HepG2 (cell line): ENCODE data around the gene SYNJ2. TPM values are rescaled to one million over a fixed set of nuclear protein-coding genes. Genes with fewer than 3 reads are reported as not detected.

ENCODE experiments used
- ATAC-seq: fragments of 200-7000 bp; cut with Tn5 transposase; 3 replicates; pipeline ENCODE4 v1.9.1; 2020; ENCODE audit warnings: mild to moderate bottlenecking, moderate library complexity
- Bru-seq: library from RNA; stranded (reverse); fragments of 400-500 nt; gene quantifications from one replicate; lab custom pipeline; 2021; lab: Mats Ljungman, UMichigan
- BruChase-seq, 2 experiments: library from RNA; stranded (reverse); fragments of 400-500 nt; gene quantifications; one replicate each; lab custom pipeline; 2021; lab: Mats Ljungman, UMichigan
- BruUV-seq: library from RNA; stranded (reverse); fragments of 400-500 nt; replicated peaks from 2 replicates; lab custom pipeline; 2021; lab: Mats Ljungman, UMichigan
- CTCF ChIA-PET: fragments of 300-600 bp; formaldehyde crosslinking; extraction: SDS; loops from one replicate; lab custom pipeline; 2021; ENCODE audit warnings: low total read pairs, inconsistent platforms, low intra/inter-chr PET ratio; lab: Yijun Ruan, JAX
- POLR2A ChIA-PET: fragments of 350-600 bp; sonication (Branson Sonifier 250); formaldehyde crosslinking; loops from one replicate; lab custom pipeline; 2020; ENCODE audit warnings: antibody characterized with exemption, inconsistent platforms; lab: Yijun Ruan, JAX
- DNase-seq: peaks from one replicate; pipeline ENCODE4 v3.0.0-alpha.2; 2015; ENCODE audit warnings: low spot score
- FAIRE-seq: peaks from 3 replicates; lab custom pipeline; 2011; peaks lifted over from hg19 to GRCh38; lab: Jason Lieb, UNC
- H2AFZ ChIP-seq: one replicate; pipeline ENCODE4 v1.6.1; 2011; ENCODE audit warnings: low read length, inconsistent platforms
- H3K27ac ChIP-seq: fragments of 300-600 bp; 3 replicates; pipeline ENCODE4 v1.8.0; 2011; ENCODE audit warnings: mixed run types, mild to moderate bottlenecking, mixed read lengths, low read length, inconsistent platforms; ENCODE audit not compliant: insufficient read depth; ENCODE audit errors: extremely low read length
- H3K27me3 ChIP-seq, 2 experiments: fragments of 200-600 bp in 1 of 2; 2 replicates in 1 of 2; 3 replicates in 1 of 2; pipeline versions ENCODE4 v1.6.0 to v1.8.0; 2011; ENCODE audit warnings: low read length in 2 of 2, mild to moderate bottlenecking in 2 of 2, moderate library complexity in 2 of 2, inconsistent platforms in 1 of 2; ENCODE audit not compliant: insufficient read depth in 2 of 2, control insufficient read depth in 1 of 2
- H3K36me3 ChIP-seq, 2 experiments: fragments of 200-600 bp in 1 of 2; replicated peaks in 1 of 2; 2 replicates in 1 of 2; 3 replicates in 1 of 2; pipeline versions ENCODE4 v1.5.1 to v1.8.0; 2011; ENCODE audit warnings: low read length in 2 of 2, inconsistent platforms in 1 of 2; ENCODE audit not compliant: insufficient read depth in 2 of 2, control insufficient read depth in 1 of 2
- H3K4me1 ChIP-seq: 2 replicates; pipeline ENCODE4 v1.5.1; 2012; ENCODE audit warnings: low read length, inconsistent platforms; ENCODE audit not compliant: insufficient read depth
- H3K4me2 ChIP-seq: 2 replicates; pipeline ENCODE4 v1.6.0; 2011; ENCODE audit warnings: low read depth, low read length, inconsistent platforms
- H3K4me3 ChIP-seq, 3 experiments: fragments of 200-600 bp in 1 of 3; sonication (generic), shearing (Covaris generic) in 1 of 3; replicated peaks in 1 of 3; 2 replicates each; pipeline ENCODE4 v1.5.1; 2011 to 2016; ENCODE audit warnings: low read length in 3 of 3, inconsistent platforms in 2 of 3, low read depth in 2 of 3, mild to moderate bottlenecking in 2 of 3, control low read depth in 1 of 3, mixed read lengths in 1 of 3; ENCODE audit not compliant: insufficient read depth in 1 of 3
- H3K79me2 ChIP-seq: one replicate; pipeline ENCODE4 v1.6.1; 2011; ENCODE audit warnings: low read length, inconsistent platforms; ENCODE audit not compliant: insufficient read depth
- H3K9ac ChIP-seq: 2 replicates; pipeline ENCODE4 v1.6.0; 2011; ENCODE audit warnings: mild to moderate bottlenecking, low read depth, low read length, inconsistent platforms; ENCODE audit not compliant: insufficient read depth
- H3K9me3 ChIP-seq: 2 replicates; pipeline ENCODE4 v1.5.1; 2012; ENCODE audit warnings: mild to moderate bottlenecking, low read length
- H4K20me1 ChIP-seq: 2 replicates; pipeline ENCODE4 v1.6.0; 2011; ENCODE audit warnings: inconsistent platforms, mild to moderate bottlenecking, low read length, moderate library complexity; ENCODE audit not compliant: insufficient read depth
- FOXA1 ChIP-seq, 2 experiments: fragments of 450-650 bp in 1 of 2; sonication (generic) in 1 of 2; formaldehyde crosslinking in 1 of 2; IDR thresholded peaks; 2 replicates each; pipeline versions ENCODE4 v1.4.0 to v1.6.1; 2016 to 2020; ENCODE audit warnings: missing genetic modification reagents in 1 of 2
- MLX ChIP-seq: IDR thresholded peaks from 2 replicates; pipeline ENCODE4 v1.6.1; 2016
- ZBTB1 ChIP-seq: sonication (generic); formaldehyde crosslinking; IDR thresholded peaks from 2 replicates; pipeline ENCODE4 v1.4.0; 2020; ENCODE audit warnings: missing genetic modification reagents, borderline replicate concordance
- ZBTB4 ChIP-seq: sonication (generic); formaldehyde crosslinking; IDR thresholded peaks from 2 replicates; pipeline ENCODE4 v1.4.0; 2020; ENCODE audit warnings: missing genetic modification reagents, mild to moderate bottlenecking, borderline replicate concordance
- ZNF296 ChIP-seq: sonication (generic); formaldehyde crosslinking; conservative IDR thresholded peaks from 2 replicates; pipeline ENCODE4 v1.5.0; 2020; ENCODE audit warnings: mild to moderate bottlenecking, missing genetic modification reagents
- ZNF569 ChIP-seq: sonication (generic); formaldehyde crosslinking; IDR thresholded peaks from 2 replicates; pipeline ENCODE4 v1.5.0; 2020; ENCODE audit warnings: mild to moderate bottlenecking, missing genetic modification reagents, moderate library complexity, borderline replicate concordance
- WGBS: methylation state at CpG from one replicate; pipeline ENCODE4 v1.1.6; 2017; ENCODE audit warnings: low lambda C conversion rate; 5-methylcytosine and 5-hydroxymethylcytosine counted together
- in situ Hi-C: cut with HindIII; loops from 2 replicates; pipeline ENCODE4 v1.10.0; 2017; ENCODE audit warnings: low pct_unique_long_range_greater_than_20kb; ENCODE audit not compliant: extremely low pct_ligation_motif_present
- intact Hi-C: fragments of 100-400 bp; cut with micrococcal nuclease; formaldehyde crosslinking; loops from one replicate; pipeline ENCODE4 v1.10.0; 2022; ENCODE audit not compliant: unreplicated experiment
- long read RNA-seq, 2 experiments: library from RNA in 1 of 2; library from polyadenylated mRNA in 1 of 2; stranded (forward) in 1 of 2; unstranded in 1 of 2; transcript quantifications; one replicate each; pipeline ENCODE4 v2.0.0, GENCODE V29; 2019 to 2022
- polyA minus RNA-seq, 3 experiments: library from RNA; depleted of rRNA, polyadenylated mRNA; stranded (reverse); fragments of >200 nt; gene quantifications; 2 replicates each; pipeline ENCODE4 v1.2.3, GENCODE V29; 2011; ENCODE audit warnings: low replicate concordance in 1 of 3
- polyA plus RNA-seq, 8 experiments: library from polyadenylated mRNA; depleted of rRNA in 3 of 8; stranded (reverse) in 7 of 8; unstranded in 1 of 8; fragments of >200 nt; fragmentation: Illumina TruSeq in 4 of 8; extraction: Trizol in 4 of 8; gene quantifications; 2 replicates each; pipeline versions ENCODE4 v1.2.1 to v1.2.3, GENCODE V29; 2011 to 2016; ENCODE audit warnings: low read depth in 4 of 8, missing spikeins in 1 of 8, mixed read lengths in 1 of 8; ENCODE audit not compliant: insufficient read depth in 1 of 8
- total RNA-seq, 5 experiments: library from RNA; depleted of rRNA; stranded (reverse); fragments of >200 nt; fragmentation: Illumina TruSeq; extraction: Trizol; gene quantifications; 2 replicates each; pipeline ENCODE4 v1.2.3, GENCODE V29; 2016; ENCODE audit warnings: low read depth in 1 of 5

The SYNJ2 gene, protein sequence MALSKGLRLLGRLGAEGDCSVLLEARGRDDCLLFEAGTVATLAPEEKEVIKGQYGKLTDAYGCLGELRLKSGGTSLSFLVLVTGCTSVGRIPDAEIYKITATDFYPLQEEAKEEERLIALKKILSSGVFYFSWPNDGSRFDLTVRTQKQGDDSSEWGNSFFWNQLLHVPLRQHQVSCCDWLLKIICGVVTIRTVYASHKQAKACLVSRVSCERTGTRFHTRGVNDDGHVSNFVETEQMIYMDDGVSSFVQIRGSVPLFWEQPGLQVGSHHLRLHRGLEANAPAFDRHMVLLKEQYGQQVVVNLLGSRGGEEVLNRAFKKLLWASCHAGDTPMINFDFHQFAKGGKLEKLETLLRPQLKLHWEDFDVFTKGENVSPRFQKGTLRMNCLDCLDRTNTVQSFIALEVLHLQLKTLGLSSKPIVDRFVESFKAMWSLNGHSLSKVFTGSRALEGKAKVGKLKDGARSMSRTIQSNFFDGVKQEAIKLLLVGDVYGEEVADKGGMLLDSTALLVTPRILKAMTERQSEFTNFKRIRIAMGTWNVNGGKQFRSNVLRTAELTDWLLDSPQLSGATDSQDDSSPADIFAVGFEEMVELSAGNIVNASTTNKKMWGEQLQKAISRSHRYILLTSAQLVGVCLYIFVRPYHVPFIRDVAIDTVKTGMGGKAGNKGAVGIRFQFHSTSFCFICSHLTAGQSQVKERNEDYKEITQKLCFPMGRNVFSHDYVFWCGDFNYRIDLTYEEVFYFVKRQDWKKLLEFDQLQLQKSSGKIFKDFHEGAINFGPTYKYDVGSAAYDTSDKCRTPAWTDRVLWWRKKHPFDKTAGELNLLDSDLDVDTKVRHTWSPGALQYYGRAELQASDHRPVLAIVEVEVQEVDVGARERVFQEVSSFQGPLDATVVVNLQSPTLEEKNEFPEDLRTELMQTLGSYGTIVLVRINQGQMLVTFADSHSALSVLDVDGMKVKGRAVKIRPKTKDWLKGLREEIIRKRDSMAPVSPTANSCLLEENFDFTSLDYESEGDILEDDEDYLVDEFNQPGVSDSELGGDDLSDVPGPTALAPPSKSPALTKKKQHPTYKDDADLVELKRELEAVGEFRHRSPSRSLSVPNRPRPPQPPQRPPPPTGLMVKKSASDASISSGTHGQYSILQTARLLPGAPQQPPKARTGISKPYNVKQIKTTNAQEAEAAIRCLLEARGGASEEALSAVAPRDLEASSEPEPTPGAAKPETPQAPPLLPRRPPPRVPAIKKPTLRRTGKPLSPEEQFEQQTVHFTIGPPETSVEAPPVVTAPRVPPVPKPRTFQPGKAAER (N-terminal part only)
- 39.0 and 39.1 TPM in 2 replicates for total RNA-seq (2016; rRNA removed; fragmentation: Illumina TruSeq; extraction: Trizol)
- 50.4 and 51.2 TPM in 2 replicates for total RNA-seq (2016; cell fraction: cytosol; rRNA removed; fragmentation: Illumina TruSeq; extraction: Trizol; ENCODE audit: low read depth)
- total RNA-seq (2016; cell fraction: insoluble cytoplasmic fraction; rRNA removed; fragmentation: Illumina TruSeq; extraction: Trizol), result 32.6 and 44.6 TPM in 2 replicates
- total RNA-seq (2016; cell fraction: membrane; rRNA removed; fragmentation: Illumina TruSeq; extraction: Trizol), result 52.4 and 52.9 TPM in 2 replicates
- total RNA-seq (2016; cell fraction: nucleus; rRNA removed; fragmentation: Illumina TruSeq; extraction: Trizol), result 33.3 and 38.2 TPM in 2 replicates
- 57.6 and 59.5 TPM in 2 replicates for polyA plus RNA-seq (2011; rRNA removed)
- 44.7 and 49.0 TPM in 2 replicates for polyA plus RNA-seq (2011; cell fraction: cytosol; rRNA removed)
- 85.9 and 86.7 TPM in 2 replicates for polyA plus RNA-seq (2011; cell fraction: nucleus; rRNA removed)
- polyA plus RNA-seq (2012), result 53.7 and 59.9 TPM in 2 replicates
- polyA plus RNA-seq (2016; cell fraction: cytosol; fragmentation: Illumina TruSeq; extraction: Trizol; ENCODE audit: low read depth), result 53.0 and 54.8 TPM in 2 replicates
- polyA plus RNA-seq (2016; cell fraction: insoluble cytoplasmic fraction; fragmentation: Illumina TruSeq; extraction: Trizol; ENCODE audit: low read depth), result 28.2 and 29.0 TPM in 2 replicates
- 41.5 and 42.8 TPM in 2 replicates for polyA plus RNA-seq (2016; cell fraction: membrane; fragmentation: Illumina TruSeq; extraction: Trizol; ENCODE audit: low read depth)
- polyA plus RNA-seq (2016; cell fraction: nucleus; fragmentation: Illumina TruSeq; extraction: Trizol; ENCODE audit: insufficient read depth, low read depth), result 49.3 and 52.0 TPM in 2 replicates
- 21.9 and 161 TPM in 2 replicates for polyA minus RNA-seq (2011; rRNA and poly(A)+ RNA removed; ENCODE audit: low replicate concordance)
- 57.2 and 71.5 TPM in 2 replicates for polyA minus RNA-seq (2011; cell fraction: cytosol; rRNA and poly(A)+ RNA removed)
- polyA minus RNA-seq (2011; cell fraction: nucleus; rRNA and poly(A)+ RNA removed), result 135 and 148 TPM in 2 replicates
- percentile 93 among the genes with signal in this experiment for Bru-seq, nascent RNA
- BruChase-seq, experiment 1, labeled RNA remaining after a 6-hour chase, result percentile 90 among the genes with signal in this experiment
- percentile 92 among the genes with signal in this experiment for BruChase-seq, experiment 2, labeled RNA remaining after a 2-hour chase
- long read RNA-seq, experiment 1, transcript SYNJ2-203 (4 exons, 939 nt), result major isoform, 36 of 52 reads
- long read RNA-seq, experiment 1, partial matches to known transcripts, result 12 of 52 reads
- long read RNA-seq, experiment 1, other reads (novel, unspliced or antisense), result 4 of 52 reads
- long read RNA-seq, experiment 2, full-length matches to known transcripts, result 56 of 165 reads
- long read RNA-seq, experiment 2, partial matches to known transcripts, result 50 of 165 reads
- long read RNA-seq, experiment 2, other reads (novel, unspliced or antisense), result 59 of 165 reads

DNA sequence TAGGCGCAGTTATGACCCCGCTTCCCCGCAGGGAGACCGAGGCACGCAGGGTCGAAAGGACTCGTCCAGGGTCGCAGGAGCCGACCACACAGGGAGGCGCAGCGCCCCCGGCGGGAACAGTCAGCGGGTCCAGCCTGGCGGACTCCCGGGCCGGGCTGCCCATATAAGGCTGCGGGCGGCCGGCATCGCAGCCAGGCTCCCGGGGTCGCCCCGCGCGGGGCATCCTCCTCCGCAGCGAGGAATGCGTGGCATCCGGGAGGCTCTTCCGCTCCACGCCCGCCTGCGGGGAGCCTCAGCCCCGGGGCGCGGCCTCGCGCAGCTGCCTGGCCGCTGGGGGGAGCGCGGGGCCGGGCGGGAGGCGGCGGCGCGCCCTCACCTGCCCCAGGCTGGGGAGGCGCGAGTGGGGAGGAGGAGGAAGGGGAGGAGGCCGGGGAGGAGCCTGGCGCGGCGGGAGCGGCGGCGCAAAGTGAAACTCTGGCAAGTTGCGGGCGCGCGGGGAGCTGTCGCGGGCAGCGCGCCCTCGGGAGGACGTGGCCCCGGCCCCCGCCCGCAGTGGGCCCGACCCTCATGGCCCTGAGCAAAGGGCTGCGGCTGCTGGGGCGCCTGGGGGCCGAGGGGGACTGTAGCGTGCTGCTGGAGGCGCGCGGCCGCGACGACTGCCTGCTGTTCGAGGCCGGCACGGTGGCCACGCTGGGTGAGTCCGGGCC lies at the start of gene SYNJ2:
Gene SYNJ2 (plus strand): TSS at position 469 of the 707 bp plus-strand sequence. CDS start 99 bp downstream, at position 568.
- peak; percentile 76 for ATAC-seq
- DNase-seq, result peak; percentile 83
- peak within 1 kb of the TSS; percentile 97 for H3K9ac ChIP-seq
- intact Hi-C loops (loop anchor here (1.0 kb wide), 1 partner anchor 91 kb away; no protein-coding TSS in a partner anchor), in situ Hi-C loops (loop anchor here (5.0 kb wide), 1 partner anchor 91 kb away; no protein-coding TSS in a partner anchor)
- peak within 1 kb of the TSS; percentile 95 for H3K4me2 ChIP-seq
- peak within 1 kb of the TSS; percentile 70 to 88 (median 77) for H3K4me3 ChIP-seq
- no TSS peak for BruUV-seq
- ChIA-PET POLR2A (interaction anchor here (0.8 to 16.1 kb wide), 6 partner anchors 12 to 90 kb away, joined by 3 to 345 read pairs (median 8); no protein-coding TSS in a partner anchor), CTCF (interaction anchor here (2.9 kb wide), 1 partner anchor 91 kb away, joined by 19 read pairs; no protein-coding TSS in a partner anchor)
- H3K4me1 ChIP-seq, result peaks cover 82% of the 10 kb centered on the region
- WGBS, result 5% methylated on average over 21 of the region's 86 CpGs
- no peak within 1 kb of the TSS for H2AFZ ChIP-seq
- H3K27me3 ChIP-seq, result peaks cover 6 to 10% of the 10 kb centered on the region in 2 experiments; a peak in 4 of 5 replicates
- no peaks in the 10 kb centered on the region for H4K20me1 ChIP-seq
- H3K36me3 ChIP-seq, result no peaks in the 10 kb centered on the region; a peak in 1 of 5 replicates
- no peaks in the 10 kb centered on the region for H3K9me3 ChIP-seq
- peaks cover 39% of the 10 kb centered on the region for H3K79me2 ChIP-seq
- H3K27ac ChIP-seq, result peak within 1 kb of the TSS; percentile 96
- FAIRE-seq, result no peak
- TF ChIP-seq FOXA1 (IDR thresholded peaks at IDR 0.05), result no peak
- TF ChIP-seq FOXA1 (CRISPR knock-in tag; IDR thresholded peaks at IDR 0.05), result peak; percentile 48
- TF ChIP-seq ZBTB4, result peak; percentile 13; the same call in 1 of the 2 replicates
- TF ChIP-seq MLX (CRISPR knock-in tag), result peak; percentile 20; the same call in 1 of the 2 replicates
- TF ChIP-seq ZNF569 (CRISPR knock-in tag), result no peak
- TF ChIP-seq ZBTB1 (CRISPR knock-in tag), result peak; percentile 40; the same call in 1 of the 2 replicates
- no peak for TF ChIP-seq ZNF296 (CRISPR knock-in tag)
